Measurements from ENCODE around the gene NOL11. TPM values are rescaled to one million over a fixed set of nuclear protein-coding genes. Genes with fewer than 3 reads are reported as not detected.
"Not testable (repeated sequence)": the region's sequence is repeated elsewhere in the genome, so short reads cannot be mapped to it uniquely, and the experiment has no call there.

The NOL11 gene
- total RNA-seq, 2 experiments from 2014 or later: 79.3 to 79.7 TPM

DNA sequence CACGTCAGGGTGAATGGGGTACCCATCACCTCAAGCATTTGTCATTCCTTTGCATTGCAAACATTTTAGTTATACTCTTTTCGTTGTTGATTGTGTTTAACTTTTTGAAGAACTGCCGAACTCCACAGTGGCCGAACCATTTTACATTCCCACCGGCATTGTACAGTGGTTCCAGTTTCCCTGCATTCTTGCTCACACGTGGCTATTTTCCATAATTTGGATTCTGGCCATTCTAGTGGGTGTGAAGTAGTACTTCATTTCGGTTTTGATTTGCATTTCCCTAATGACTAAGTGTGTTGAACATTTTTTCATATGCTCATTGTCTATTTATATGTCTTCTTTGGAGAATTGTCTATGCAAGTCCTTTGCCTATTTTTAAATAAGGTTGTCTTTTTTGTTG, 13.0 kb downstream of the NOL11 start:
- H3K36me3 Mint-ChIP-seq (ENCODE audit: low read depth): peaks cover 65% of the 10 kb centered on the region
- ChIA-PET CTCF (no interaction called here), POLR2A (no interaction called here)
- no peaks in the 10 kb centered on the region for H3K27me3 Mint-ChIP-seq
- peaks cover 23% of the 10 kb centered on the region for H3K4me1 Mint-ChIP-seq
- H3K9me3 Mint-ChIP-seq (ENCODE audit: low read depth): no peaks in the 10 kb centered on the region
- intact Hi-C loops (cut with DNase I, micrococcal nuclease): no loop called here
- H3K27ac Mint-ChIP-seq: no peak overlapping the region
- no peak for DNase-seq
- no peak overlapping the region for H3K4me3 Mint-ChIP-seq
- no peak for ATAC-seq

- CTCF ChIA-PET: no interaction called here
- H3K9me3 Mint-ChIP-seq (ENCODE audit: low read depth): no peaks in the 10 kb centered on the region
Measured at GRCh38 chr17:67733449-67733848, 15.7 kb downstream of the NOL11 start.

GRCh38 chr17:67737145-67737544, 19.4 kb downstream of the NOL11 start:
- ATAC-seq (no peak), DNase-seq (no peak)
- H3K4me1 Mint-ChIP-seq: peaks cover 14% of the 10 kb centered on the region
- H3K4me3 Mint-ChIP-seq: no peak overlapping the region
- CTCF ChIA-PET: no interaction called here
- intact Hi-C loops (cut with DNase I, micrococcal nuclease): no loop called here
- H3K27me3 Mint-ChIP-seq: no peaks in the 10 kb centered on the region
- H3K9me3 Mint-ChIP-seq (ENCODE audit: low read depth): no peaks in the 10 kb centered on the region
- POLR2A ChIA-PET: interaction anchor here (0.7 kb wide), 1 partner anchor 9 kb away, joined by 4 read pairs; no protein-coding TSS in a partner anchor
- no peak overlapping the region for H3K27ac Mint-ChIP-seq
- peaks cover 60% of the 10 kb centered on the region for H3K36me3 Mint-ChIP-seq (ENCODE audit: low read depth)

More at GRCh38 chr17:67733449-67733848, 15.7 kb downstream of the NOL11 start:
- ATAC-seq (no peak), DNase-seq (no peak)
- H3K27ac Mint-ChIP-seq: peak overlapping the region; percentile 40
- H3K27me3 Mint-ChIP-seq: no peaks in the 10 kb centered on the region
- H3K36me3 Mint-ChIP-seq (ENCODE audit: low read depth): peaks cover 73% of the 10 kb centered on the region
- H3K4me3 Mint-ChIP-seq: no peak overlapping the region
- H3K4me1 Mint-ChIP-seq: peaks cover 19% of the 10 kb centered on the region
- intact Hi-C loops (cut with DNase I, micrococcal nuclease): no loop called here
- POLR2A ChIA-PET: interaction anchor here (0.6 kb wide), 1 partner anchor 29 kb away, joined by 8 read pairs; no protein-coding TSS in a partner anchor

DNA sequence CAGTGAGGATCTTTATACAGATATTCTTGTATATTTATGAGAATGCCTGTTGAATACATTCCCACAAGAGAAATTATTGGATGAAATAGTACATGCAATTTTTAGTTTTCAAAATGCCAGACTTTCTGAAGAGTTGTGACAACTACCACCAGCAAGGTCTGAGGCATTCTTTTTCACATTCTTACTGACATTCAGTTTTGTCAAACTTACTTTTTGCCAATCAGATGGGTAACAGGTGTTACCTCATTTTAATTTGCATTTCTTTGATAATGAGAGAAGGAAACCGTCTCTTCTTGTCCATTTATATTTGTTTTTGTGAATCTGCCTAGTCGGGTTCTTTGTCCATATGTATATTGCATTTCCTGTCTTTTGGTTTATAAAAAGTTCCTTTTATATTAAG, 24.3 kb downstream of the NOL11 start:
- intact Hi-C loops (cut with DNase I, micrococcal nuclease): no loop called here
- DNase-seq (no peak), ATAC-seq (no peak)
- no peaks in the 10 kb centered on the region for H3K27me3 Mint-ChIP-seq
- no peak overlapping the region for H3K4me3 Mint-ChIP-seq
- no peak overlapping the region for H3K27ac Mint-ChIP-seq
- ChIA-PET POLR2A (no interaction called here), CTCF (no interaction called here)
- no peaks in the 10 kb centered on the region for H3K4me1 Mint-ChIP-seq
- H3K36me3 Mint-ChIP-seq (ENCODE audit: low read depth): peaks cover 52% of the 10 kb centered on the region
- H3K9me3 Mint-ChIP-seq (ENCODE audit: low read depth): no peaks in the 10 kb centered on the region

- no peaks in the 10 kb centered on the region for H3K4me1 Mint-ChIP-seq
Measured at GRCh38 chr17:67746704-67747571, 29.2 kb downstream of the NOL11 start.

DNA sequence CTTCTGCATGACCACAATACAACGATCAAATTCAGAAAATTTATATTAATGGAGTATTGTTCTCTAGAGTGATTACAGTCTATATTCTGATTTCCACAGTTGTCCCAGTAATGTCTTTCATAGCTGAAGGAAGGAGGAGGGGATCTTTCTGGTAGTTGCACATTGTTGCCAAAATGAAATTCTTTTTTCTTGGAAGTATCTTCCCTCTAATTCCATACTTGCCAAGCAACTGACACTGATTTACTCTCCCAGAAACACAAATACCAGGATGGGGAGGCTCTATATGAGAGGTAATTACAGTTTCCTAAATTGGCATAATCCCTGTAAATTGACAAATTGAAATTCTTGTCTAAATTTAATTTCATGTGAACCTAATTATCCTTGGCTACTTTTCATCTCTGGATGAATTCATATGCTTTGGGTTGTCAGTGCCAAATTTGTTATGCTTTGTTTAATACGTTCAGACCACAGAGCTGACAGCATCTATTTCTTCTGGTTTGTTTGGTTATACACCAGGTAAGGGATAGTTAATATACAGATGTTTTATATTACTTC, 30.0 kb downstream of the NOL11 start:
- Mint-ChIP-seq H3K27ac (no peak overlapping the region), H3K4me3 (no peak overlapping the region), H3K36me3 (ENCODE audit: low read depth) (peaks cover 55% of the 10 kb centered on the region), H3K9me3 (ENCODE audit: low read depth) (no peaks in the 10 kb centered on the region), H3K27me3 (no peaks in the 10 kb centered on the region), H3K4me1 (no peaks in the 10 kb centered on the region)
- intact Hi-C loops (cut with DNase I, micrococcal nuclease): no loop called here
- ChIA-PET CTCF (interaction anchor here (0.8 kb wide), 2 partner anchors 29 to 546 kb away, joined by 3 read pairs; no protein-coding TSS in a partner anchor), POLR2A (interaction anchor here (0.5 kb wide), 1 partner anchor 11 kb away, joined by 4 read pairs; no protein-coding TSS in a partner anchor)
- ATAC-seq: no peak
- no peak for DNase-seq

More at GRCh38 chr17:67746704-67747571, 29.2 kb downstream of the NOL11 start:
- ChIA-PET POLR2A (no interaction called here), CTCF (interaction anchor here (0.8 kb wide), 2 partner anchors 30 to 546 kb away, joined by 3 read pairs; no protein-coding TSS in a partner anchor)
- peak overlapping the region; percentile 24 for H3K27ac Mint-ChIP-seq
- intact Hi-C loops (cut with DNase I, micrococcal nuclease): no loop called here
- no peaks in the 10 kb centered on the region for H3K9me3 Mint-ChIP-seq (ENCODE audit: low read depth)
- no peak overlapping the region for H3K4me3 Mint-ChIP-seq
- DNase-seq: no peak
- ATAC-seq: no peak
- H3K27me3 Mint-ChIP-seq: no peaks in the 10 kb centered on the region
- H3K36me3 Mint-ChIP-seq (ENCODE audit: low read depth): peaks cover 60% of the 10 kb centered on the region

DNA sequence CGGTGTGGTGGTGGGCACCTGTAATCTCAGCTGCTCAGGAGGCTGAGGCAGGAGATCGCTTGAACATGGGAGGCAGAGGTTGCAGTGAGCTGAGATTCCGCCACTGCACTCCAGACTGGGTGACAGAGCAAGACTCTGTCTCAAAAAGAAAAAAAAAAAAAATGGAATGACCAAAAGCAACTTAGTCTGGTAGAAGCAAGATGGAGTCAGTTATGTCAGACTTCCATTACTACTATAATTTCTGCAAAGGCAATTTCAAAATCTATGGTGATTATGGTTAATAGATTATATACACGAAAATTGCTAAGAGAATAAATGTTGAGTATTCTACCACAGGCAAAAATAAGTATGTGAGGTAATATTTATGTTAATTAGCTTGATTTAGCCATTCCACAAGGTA, 32.3 kb downstream of the NOL11 start:
- Mint-ChIP-seq H3K27ac (no peak overlapping the region), H3K4me1 (no peaks in the 10 kb centered on the region), H3K36me3 (ENCODE audit: low read depth) (peaks cover 53% of the 10 kb centered on the region), H3K4me3 (no peak overlapping the region), H3K9me3 (ENCODE audit: low read depth) (no peaks in the 10 kb centered on the region), H3K27me3 (no peaks in the 10 kb centered on the region)
- POLR2A ChIA-PET: no interaction called here
- ATAC-seq (no peak), DNase-seq (no peak)
- intact Hi-C loops (cut with DNase I, micrococcal nuclease): no loop called here
- CTCF ChIA-PET: no interaction called here

DNA sequence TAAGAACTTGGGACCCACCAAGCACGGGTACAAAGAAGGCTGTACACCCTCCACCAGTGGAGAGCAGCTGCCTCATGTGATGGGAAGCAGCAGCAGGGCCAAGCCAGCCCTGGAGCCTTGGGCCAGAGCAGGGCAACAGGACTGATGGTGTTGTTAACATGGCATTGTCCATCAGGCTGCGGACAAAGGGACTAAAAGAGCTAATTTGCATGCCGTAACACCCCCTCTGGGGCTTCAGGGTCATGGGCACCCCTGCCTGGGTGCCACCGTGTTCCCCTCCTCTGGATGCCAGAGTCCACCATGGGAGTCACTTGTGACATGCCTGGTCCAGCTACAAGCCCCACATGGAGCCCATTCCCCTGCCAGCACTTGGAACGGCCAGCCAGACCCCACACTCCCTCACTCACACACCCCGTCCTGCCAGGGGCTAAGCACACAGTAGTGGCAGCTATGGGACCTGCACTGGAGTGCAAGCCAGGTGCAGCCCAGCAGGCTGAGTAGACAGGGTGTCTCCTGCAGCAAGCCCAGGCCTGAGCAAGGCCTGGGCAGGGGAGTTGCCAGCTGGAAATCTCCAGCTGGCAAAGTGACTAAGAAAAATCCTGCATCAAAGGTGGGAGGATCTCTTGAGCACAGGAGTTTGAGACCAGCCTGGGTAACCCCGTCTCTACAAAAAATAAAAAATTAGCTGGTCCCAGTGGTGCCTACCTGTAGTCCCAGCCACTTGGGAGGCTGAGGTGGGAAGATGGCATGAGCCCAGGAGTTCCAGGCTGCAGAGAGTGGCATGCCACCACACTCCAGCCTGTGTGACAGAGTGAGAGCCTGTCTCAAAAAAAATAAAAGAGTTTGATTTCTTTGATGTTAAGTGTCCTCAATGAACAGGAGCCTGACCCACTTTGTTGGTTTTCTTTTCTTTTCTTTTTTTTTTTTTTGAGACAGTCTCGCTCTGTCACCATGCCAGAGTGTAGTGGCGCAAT, 33.7 kb downstream of the NOL11 start:
- ATAC-seq (no peak), DNase-seq (no peak)
- no peaks in the 10 kb centered on the region for H3K9me3 Mint-ChIP-seq (ENCODE audit: low read depth)
- peaks cover 4% of the 10 kb centered on the region for H3K4me1 Mint-ChIP-seq
- no peak overlapping the region for H3K4me3 Mint-ChIP-seq
- no peaks in the 10 kb centered on the region for H3K27me3 Mint-ChIP-seq
- CTCF ChIA-PET: no interaction called here
- POLR2A ChIA-PET: no interaction called here
- intact Hi-C loops (cut with DNase I, micrococcal nuclease): no loop called here
- H3K36me3 Mint-ChIP-seq (ENCODE audit: low read depth): peaks cover 55% of the 10 kb centered on the region
- H3K27ac Mint-ChIP-seq: no peak overlapping the region

DNA sequence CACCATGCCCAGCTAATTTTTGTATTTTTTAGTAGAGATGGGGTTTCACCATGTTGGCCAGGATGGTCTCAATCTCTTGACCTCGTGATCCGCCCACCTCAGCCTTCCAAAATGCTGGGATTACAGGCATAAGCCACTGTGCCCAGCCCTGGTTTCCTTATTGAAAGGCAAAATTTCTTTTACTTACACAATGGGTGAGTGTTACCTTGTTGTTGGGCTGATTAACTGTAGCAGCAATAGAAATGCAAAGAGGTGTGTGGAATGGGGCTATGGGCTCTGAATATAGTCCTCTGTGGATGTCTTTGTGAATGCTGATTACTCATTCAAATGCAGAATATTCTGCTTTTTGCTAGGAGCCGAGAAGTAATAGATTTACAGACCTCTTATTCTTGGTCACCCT, 34.4 kb downstream of the NOL11 start:
- DNase-seq; POLR2A ChIA-PET; H3K4me1 Mint-ChIP-seq; intact Hi-C loops (cut with DNase I, micrococcal nuclease); H3K9me3 Mint-ChIP-seq (ENCODE audit: low read depth); ATAC-seq; H3K27me3 Mint-ChIP-seq; H3K27ac Mint-ChIP-seq; H3K4me3 Mint-ChIP-seq: not testable (repeated sequence)
- CTCF ChIA-PET: interaction anchor here (0.6 to 1.1 kb wide), 2 partner anchors 9 to 45 kb away, joined by 3 read pairs; no protein-coding TSS in a partner anchor
- H3K36me3 Mint-ChIP-seq (ENCODE audit: low read depth): peaks cover 50% of the 10 kb centered on the region

- Mint-ChIP-seq H3K4me1 (peaks cover 5% of the 10 kb centered on the region), H3K27me3 (no peaks in the 10 kb centered on the region), H3K36me3 (ENCODE audit: low read depth) (peaks cover 42% of the 10 kb centered on the region), H3K4me3 (no peak overlapping the region), H3K27ac (no peak overlapping the region), H3K9me3 (ENCODE audit: low read depth) (no peaks in the 10 kb centered on the region)
- DNase-seq (no peak), ATAC-seq (no peak)
- intact Hi-C loops (cut with DNase I, micrococcal nuclease): no loop called here
- ChIA-PET POLR2A (no interaction called here), CTCF (interaction anchor here (1.1 kb wide), 1 partner anchor 10 kb away, joined by 3 read pairs; no protein-coding TSS in a partner anchor)
Measured at GRCh38 chr17:67753026-67753425, 35.3 kb downstream of the NOL11 start.

- Mint-ChIP-seq H3K27ac (no peak overlapping the region), H3K27me3 (no peaks in the 10 kb centered on the region), H3K4me3 (no peak overlapping the region), H3K9me3 (ENCODE audit: low read depth) (no peaks in the 10 kb centered on the region), H3K36me3 (ENCODE audit: low read depth) (peaks cover 33% of the 10 kb centered on the region), H3K4me1 (peaks cover 5% of the 10 kb centered on the region)
- DNase-seq: no peak
- intact Hi-C loops (cut with DNase I, micrococcal nuclease): no loop called here
- ChIA-PET POLR2A (no interaction called here), CTCF (interaction anchor here (0.6 kb wide), 1 partner anchor 158 kb away, joined by 3 read pairs; no protein-coding TSS in a partner anchor)
- ATAC-seq: no peak
Measured at GRCh38 chr17:67754001-67754400, 36.3 kb downstream of the NOL11 start.
